GM12891 (cell line): ENCODE results near the gene LRRC47.

Experiments
- PAX5 ChIP-seq: IDR thresholded peaks from 2 replicates; pipeline ENCODE4 v1.6.1; 2011; ENCODE audit warnings: low read length, moderate library complexity, mild to moderate bottlenecking; ENCODE audit not compliant: insufficient read depth, severe bottlenecking
- POLR2A ChIP-seq: IDR thresholded peaks from 2 replicates; pipeline ENCODE4 v1.6.1; 2011; ENCODE audit warnings: low read depth, low read length, control low read depth
- POLR2AphosphoS5 ChIP-seq: IDR thresholded peaks from 2 replicates; pipeline ENCODE4 v1.6.1; 2011; ENCODE audit warnings: low read depth, low read length, control low read depth
- POU2F2 ChIP-seq: IDR thresholded peaks from 2 replicates; pipeline ENCODE4 v1.6.1; 2011; ENCODE audit warnings: low read depth, mild to moderate bottlenecking, control low read depth, low read length, moderate library complexity
- TAF1 ChIP-seq: IDR thresholded peaks from 2 replicates; pipeline ENCODE4 v1.6.1; 2011; ENCODE audit warnings: low read depth, low read length, control low read depth

GRCh38 chr1:3777647-3778589 lies 18.4 kb downstream of the LRRC47 start:
- TF ChIP-seq PAX5 (no peak), POLR2A (no peak), TAF1 (no peak), POLR2AphosphoS5 (no peak), POU2F2 (no peak)
